HG03025 (cell line): ENCODE results near the gene LTA.

Experiments
- ATAC-seq: cut with Tn5 transposase; IDR thresholded peaks from one replicate; pipeline ENCODE4 v1.9.1; 2021; ENCODE audit warnings: mild to moderate bottlenecking, moderate library complexity; ENCODE audit not compliant: unreplicated experiment, low FRiP score

Gene LTA, protein sequence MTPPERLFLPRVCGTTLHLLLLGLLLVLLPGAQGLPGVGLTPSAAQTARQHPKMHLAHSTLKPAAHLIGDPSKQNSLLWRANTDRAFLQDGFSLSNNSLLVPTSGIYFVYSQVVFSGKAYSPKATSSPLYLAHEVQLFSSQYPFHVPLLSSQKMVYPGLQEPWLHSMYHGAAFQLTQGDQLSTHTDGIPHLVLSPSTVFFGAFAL

DNA sequence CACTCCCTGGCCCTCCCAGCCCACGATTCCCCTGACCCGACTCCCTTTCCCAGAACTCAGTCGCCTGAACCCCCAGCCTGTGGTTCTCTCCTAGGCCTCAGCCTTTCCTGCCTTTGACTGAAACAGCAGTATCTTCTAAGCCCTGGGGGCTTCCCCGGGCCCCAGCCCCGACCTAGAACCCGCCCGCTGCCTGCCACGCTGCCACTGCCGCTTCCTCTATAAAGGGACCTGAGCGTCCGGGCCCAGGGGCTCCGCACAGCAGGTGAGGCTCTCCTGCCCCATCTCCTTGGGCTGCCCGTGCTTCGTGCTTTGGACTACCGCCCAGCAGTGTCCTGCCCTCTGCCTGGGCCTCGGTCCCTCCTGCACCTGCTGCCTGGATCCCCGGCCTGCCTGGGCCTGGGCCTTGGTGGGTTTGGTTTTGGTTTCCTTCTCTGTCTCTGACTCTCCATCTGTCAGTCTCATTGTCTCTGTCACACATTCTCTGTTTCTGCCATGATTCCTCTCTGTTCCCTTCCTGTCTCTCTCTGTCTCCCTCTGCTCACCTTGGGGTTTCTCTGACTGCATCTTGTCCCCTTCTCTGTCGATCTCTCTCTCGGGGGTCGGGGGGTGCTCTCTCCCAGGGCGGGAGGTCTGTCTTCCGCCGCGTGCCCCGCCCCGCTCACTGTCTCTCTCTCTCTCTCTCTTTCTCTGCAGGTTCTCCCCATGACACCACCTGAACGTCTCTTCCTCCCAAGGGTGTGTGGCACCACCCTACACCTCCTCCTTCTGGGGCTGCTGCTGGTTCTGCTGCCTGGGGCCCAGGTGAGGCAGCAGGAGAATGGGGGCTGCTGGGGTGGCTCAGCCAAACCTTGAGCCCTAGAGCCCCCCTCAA, at the start of gene LTA:
Gene LTA, plus strand, starts transcription at position 249 of the 871 bp plus-strand sequence. Its CDS starts 454 bp downstream, at position 703.
- ATAC-seq, result no peak

DNA sequence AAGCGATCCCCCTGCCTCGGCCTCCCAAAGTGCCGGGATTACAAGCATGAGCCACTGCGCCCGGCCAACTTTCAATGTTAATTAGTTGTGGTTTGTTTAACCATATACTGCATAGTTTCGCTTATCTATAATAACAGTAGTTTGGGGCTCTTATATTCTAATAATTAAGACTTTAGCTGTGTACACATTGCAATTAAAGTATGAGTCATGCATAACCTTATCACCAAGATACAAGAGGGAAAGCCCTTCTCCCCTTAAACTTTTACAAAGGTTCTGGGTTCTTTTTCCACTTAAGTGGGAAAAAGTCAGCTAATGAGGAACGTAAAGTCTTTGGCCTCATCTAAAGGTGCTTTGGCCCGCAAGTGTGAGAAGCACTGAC, 46.5 kb upstream of the LTA start:
- ATAC-seq, result no peak

DNA sequence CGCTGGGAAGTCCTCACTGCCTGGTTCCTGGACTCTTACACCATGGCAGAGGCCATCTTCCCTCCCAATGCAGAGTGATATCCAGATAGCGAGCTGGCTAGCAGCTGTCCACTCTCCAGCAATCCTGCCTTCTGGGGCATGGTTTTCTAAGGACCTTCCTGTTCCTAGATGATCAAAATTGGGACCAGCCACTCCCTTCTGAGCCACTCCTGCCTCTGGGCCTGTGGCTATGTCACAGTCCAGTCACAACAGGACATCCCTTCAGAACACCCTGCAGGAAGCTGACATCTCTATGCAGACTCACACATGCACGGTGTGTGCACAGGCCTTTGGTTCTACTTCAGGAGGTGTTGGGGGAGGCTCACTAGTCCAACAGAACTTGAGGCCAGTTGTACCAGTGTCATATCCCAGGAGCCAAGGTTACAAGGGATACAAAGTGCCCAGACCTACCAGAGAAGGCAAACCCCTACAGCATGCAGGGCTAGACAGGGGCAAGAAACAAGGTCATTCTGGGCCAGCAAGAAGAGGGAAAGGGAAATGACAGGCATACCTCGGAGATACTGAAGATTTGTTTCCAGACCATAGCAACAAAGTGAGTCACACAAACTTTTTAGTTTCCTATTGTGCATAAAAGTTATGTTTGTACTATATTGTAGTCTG, 46.0 kb upstream of the LTA start:
- no peak for ATAC-seq

DNA sequence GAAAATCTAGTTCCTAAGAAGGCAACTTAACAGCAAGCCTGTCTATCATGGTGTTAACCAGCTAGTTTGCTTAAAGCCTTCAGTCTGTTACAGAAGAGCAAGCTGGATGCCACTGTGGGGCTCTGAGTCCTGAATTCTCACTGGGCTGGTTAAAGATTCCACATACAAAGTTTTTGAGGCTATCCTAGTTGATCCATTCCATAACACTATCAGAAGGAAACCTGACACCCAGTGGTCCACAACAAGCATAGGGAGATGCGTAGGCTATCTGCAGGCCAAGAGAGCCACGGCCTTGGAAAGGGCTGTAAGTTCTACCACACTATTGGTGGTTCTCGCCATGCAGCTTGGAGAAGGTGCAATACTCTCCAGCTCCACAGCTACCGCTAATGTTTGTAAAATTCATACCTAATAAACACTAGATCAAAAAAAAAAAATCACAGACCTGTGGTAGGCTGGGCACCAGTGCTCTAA, 43.7 kb upstream of the LTA start:
- ATAC-seq, result no peak

DNA sequence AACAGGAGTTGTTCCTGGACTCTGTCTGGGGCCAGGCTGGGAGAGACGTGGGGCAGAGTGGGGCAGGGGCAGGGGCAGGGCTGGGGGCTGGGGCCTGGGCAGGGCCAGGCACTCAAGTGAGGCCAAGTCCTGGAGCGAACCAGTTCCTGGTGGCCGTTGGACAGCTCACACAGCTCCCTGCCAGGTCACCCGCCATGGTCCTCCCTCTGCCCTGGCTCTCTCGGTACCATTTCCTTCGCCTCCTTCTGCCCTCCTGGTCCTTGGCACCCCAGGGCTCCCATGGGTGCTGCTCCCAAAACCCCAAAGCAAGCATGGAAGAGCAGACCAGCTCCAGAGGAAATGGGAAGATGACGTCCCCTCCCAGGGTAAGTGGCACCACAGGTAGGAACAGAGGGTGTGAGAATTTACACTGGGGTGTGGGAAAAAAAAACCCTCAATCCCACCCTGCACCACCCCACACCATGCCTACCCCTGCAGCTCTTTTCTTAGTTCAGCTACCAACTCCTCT, 43.2 kb upstream of the LTA start, which contains the start of gene MCCD1:
Gene MCCD1, plus strand, starts transcription at position 142 of the 508 bp plus-strand sequence. Its CDS starts 53 bp downstream, at position 195.
- ATAC-seq, result no peak

DNA sequence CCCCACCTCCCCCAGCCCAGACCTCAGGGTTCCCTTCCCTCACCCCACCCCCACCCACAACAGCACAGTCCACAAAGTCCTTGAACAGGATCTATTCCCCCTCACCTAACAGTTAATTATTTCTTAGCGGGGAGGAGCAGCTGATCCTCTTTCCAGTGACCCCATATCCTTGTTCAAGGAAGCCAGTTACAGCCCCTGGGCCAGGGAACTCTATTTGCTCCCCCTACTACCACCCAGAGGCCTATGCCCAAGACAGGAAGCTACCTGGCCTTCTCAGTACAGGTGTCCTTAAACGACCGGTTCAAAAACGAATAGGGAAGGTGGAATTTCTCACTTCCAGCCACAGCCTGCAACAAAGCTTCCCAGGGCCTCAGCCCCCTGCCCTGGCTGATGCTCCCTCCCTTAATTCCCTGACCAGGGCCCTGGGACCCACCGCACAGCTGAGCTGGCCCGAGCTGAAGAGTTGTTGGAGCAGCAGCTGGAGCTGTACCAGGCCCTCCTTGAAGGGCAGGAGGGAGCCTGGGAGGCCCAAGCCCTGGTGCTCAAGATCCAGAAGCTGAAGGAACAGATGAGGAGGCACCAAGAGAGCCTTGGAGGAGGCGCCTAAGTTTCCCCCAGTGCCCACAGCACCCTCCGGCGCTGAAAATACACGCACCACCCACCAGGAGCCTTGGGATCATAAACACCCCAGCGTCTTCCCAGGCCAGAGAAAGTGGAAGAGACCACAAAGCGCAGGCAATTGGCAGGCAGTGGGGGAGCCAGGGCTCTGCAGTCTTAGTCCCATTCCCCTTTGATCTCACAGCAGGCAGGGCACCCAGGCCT, 42.5 kb upstream of the LTA start:
- no peak for ATAC-seq

DNA sequence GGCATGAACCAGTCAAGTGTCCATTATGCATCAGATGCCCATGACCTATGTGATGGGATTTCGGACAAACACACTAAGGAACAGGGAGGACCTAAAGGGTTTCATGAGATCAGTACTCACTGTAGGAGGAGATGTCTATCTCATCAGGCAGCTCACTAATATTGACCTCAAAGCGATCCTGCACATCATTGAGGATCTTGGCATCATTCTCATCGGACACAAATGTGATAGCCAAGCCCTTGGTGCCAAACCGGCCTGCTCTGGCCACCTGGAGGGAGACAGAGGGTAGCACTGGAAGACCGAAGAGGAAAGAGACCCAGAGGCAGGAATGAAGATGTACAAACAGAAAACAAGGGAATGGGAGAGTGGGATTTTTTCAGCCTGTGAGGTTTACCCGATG, 41.4 kb upstream of the LTA start:
- no peak for ATAC-seq

DNA sequence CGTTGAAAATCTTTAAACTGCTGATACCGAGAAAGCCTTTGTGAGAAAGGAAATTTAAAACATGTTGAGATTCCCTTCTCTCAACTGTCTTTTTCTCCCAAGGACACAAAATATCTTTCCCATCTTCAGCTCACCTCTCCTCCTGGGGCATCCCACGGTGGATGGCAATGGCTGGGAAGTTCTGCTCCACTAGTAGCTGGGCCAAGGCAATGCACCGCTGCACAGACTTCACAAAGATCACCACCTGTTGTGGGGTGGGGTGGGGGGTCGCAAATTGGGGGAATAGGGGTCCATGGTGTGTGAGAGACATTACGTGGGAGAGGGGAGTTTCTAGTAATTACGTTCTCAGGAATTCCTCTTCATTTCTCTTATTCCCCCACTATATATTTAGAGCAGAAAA, 40.9 kb upstream of the LTA start:
- no peak for ATAC-seq

DNA sequence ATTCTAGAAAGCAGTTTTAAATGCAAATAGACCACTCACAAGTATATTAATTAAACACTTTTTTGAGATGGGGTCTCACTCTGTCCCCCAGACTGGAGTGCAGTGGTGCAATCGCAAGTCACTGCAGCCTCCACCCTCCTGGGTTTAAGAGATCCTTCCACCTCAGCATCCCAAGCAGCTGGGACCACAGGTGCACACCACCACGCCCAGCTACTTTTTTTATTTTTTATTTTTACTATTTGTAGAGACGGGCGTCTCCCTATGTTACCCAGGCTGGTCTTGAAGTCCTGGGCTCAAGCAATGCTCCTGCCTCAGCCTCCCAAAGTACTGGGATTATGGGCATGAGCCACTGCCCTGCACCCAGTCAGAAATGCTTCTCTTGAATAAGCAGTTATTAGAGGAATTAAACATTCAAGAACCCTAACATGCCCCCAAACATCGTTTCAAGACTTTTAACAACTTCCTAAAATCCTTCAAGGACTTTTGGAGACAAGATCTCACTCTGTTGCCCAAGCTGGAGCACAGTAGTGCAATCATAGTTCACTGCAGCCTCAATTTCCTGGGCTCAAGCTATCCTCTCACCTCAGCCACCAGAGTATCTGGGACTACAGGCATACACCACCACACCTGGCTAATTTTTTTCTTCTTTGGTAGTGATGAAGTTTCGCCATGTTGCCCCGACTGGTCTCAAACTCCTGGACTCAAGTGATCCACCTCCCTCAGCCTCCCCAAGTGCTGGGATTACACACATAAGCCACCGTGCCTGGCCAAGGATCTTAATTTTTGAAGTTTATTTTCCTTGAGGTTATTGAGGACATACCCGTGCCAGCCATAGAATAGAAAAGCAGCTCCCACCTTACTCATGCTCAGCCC, 40.1 kb upstream of the LTA start:
- no peak for ATAC-seq

DNA sequence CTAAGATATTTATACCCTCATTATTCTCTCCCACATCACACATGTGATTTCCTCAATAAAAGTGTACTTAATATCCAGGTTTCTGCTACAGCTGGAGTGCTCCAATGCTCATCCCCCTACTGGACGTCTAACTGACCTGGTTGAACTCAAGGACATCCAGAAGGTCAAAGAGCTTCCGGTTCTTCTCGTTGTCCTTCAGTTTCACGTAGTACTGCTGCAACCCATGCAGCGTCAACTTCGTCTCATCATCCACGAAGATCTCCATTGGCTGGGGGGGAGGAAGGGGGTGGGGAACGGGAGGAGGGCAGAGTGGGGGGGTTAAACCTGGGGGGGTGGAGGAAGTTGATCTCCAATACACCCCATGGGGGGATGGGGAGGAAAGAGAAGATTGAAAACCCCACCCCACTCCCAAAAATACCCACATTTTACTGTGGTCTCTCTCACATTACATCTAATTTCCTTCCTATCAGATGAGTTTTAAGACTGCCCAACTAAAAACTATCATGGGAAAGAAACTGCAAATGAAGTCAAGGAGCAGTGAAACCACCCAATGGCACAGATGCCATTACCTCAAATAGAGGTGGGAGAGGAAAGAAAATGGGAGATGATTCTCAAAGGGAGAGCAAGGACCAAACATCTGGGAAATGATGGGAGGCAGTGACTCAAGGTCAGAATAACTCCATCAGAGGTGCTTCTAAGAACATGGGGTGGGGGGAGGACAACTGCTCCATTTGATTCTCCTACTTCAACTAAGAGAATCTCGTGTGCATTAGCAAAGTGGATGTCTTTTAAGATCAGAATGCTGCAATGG, 39.2 kb upstream of the LTA start:
- ATAC-seq, result no peak

DNA sequence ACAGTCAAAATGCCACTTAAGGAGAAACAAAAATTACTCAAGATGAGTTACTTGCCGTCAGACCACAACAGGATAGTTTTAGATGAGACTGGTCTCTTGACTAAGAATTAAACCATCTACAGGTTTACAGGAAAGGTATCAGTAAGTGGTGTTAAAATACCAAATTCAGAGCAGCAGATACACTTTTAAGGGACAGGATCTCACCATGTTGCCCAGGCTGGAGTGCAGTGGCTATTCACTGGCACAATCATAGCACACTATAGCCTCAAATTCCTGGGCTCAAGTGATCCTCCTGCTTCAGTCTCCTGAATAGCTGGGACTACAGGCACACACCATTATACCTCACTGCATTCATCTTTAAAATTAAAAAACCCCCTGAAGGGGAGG, 38.6 kb upstream of the LTA start:
- no peak for ATAC-seq

DNA sequence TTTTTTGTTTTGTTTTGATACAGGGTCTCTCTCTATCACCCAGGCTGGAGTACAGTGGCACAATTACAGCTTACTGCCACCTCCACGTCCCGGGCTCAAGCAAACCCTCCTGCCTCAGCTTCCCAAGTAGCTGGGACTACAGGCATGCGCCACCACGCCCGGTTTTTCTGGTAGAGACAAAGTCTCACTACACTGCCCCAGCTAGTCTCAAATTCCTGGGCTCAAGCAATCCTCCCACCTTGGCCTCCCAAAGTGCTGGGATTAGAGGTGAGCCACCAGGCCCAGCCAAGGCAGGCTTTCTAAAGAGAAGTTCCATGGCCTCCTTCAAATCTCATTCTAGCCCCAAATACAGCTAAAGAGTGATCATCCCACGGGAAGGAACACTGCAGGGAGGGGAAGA, 38.1 kb upstream of the LTA start:
- no peak for ATAC-seq

DNA sequence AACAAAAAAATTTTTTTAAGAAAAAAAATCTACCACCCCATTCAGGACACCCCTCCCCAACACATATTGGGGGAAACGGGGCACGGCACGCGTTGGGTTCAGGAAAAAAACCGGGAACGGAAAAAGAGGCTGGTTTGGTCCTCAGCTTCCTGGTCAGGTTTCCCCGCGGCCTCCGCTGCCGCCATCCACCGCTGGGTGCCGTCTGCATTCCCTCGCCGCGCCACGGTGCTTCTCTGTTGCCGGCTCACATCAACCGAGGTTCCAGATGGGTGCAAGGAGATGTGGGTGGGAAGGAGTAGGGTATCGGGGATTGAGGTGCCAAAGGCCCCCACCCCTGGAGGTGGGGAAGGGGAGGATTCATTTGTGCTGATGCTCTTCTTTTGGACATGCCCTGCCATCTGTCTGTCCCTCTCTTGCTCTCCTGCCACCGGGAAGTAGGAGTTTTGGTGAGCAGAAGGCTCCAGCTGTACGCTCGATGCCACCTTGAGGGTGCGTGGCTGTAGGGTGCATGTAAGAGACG, 37.5 kb upstream of the LTA start:
- ATAC-seq, result no peak

DNA sequence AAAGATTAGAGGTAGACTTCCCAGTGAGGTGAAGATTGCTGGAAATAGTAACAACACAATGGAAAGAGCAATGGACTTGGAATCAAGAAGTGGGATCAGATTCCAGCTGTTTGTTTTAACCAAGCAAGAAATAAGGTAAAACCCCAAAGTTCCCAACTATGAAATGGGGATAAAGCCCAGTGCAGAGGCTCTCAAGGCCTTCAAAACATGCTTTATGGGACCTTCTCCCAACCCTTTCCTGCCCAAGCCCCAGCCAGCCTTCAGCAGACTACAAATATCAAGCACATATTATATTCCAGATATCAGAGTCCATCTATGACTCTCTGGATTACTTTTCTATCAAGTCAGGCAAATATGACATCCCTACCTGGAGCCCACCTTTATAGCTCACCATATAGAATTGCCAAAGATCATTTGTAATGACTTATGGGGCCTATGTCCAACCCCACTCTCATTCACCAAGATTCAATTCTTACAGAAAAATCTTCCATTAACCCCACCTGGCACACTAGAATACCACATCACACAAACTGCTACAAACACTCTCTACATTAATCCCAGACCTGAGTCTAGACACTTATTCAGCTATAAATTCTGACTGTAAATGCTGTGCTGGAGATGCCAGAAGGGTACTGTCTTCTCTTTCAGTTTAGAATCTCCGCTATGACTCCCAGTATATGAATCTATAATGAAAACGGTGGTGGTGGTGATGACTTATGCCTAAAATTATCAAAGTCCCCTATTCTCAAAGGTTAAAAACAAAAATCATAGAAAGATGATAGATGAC, 36.4 kb upstream of the LTA start:
- ATAC-seq, result no peak

DNA sequence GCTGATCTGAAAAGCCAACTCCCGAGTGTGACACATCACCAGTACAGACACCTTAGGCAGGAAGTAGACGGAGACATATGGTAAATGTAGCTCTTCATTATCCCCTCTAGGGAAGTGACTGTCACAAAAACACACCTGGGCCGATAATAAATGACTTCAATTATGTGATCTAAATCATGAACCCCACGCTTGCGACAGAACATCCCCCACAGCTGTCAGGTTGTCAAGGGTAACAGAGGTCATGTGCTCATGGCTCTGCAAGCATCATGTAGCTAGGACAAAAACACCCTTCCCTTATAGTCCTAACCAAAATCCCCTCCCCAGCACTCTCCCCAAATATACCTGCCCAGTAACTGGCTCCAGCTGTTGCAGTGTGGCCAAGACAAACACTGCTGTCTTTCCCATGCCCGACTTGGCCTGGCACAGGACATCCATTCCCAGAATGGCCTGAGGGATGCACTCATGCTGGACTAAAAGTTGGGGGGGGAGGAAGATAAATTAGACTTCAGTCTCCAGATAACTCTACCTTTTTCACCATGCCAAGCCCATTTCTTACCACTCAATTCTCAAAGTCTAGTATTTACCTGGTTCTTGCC, 33.2 kb upstream of the LTA start:
- no peak for ATAC-seq

DNA sequence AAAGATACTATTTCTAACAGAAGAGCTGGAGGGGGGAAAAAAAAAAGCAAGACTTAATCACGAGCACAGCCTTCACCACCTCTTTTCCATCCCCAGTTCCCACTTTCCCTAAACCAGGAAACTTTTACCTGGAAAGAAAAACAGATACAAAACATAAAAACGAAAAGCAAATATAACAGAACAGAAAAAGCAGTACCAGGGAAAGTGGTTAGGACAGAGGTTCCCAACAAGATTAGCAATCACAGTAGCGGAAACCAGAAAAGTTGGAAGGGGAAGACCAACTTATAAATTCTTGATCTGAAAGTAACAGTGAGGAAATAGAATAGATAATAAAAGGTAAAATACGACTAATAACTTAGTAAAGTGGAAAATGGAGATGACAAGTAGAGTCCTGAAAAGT, 31.4 kb upstream of the LTA start:
- no peak for ATAC-seq

DNA sequence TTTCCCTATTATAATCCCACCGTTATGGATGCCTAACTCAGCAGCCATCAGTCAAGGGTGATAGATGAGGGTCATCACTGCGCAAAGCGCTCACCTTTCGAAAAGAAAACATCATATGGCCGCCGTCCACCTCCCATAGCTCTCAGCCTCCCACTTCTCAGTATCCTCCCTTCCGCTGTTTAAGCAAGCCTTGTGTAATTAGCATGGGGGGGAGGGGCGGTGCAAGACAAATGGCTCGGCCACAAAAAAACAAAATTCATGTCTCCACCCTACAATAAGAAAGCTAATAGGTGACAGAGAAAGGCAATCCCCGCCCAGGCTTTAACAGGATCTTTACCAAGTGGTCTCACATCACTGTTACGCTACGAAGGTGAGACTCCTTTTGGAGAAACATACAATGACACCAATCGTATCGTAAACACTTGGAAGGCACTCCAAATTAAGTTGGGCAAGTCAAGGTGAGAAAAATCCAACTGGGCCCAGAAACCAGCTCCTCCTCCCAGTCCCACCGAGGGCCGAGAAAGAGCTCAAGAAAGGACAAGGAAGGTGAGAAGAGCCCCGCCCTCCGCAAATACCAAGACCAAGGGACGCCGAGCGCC, 30.9 kb upstream of the LTA start:
- no peak for ATAC-seq
